ENCODE results near the gene KIFC3.

The KIFC3 gene

GRCh38 chr16:57804111-57804837, 2.0 kb upstream of the KIFC3 start:
- peak overlapping the region; percentile 69 for H3K27ac ChIP-seq (ENCODE audit: low read depth, low read length)
- H3K4me3 ChIP-seq (ENCODE audit: low read depth in 1 of 5, low read length in 5 of 5), result no peak overlapping the region
- H3K9me3 ChIP-seq (ENCODE audit: control insufficient read depth in 5 of 5, low read length in 5 of 5), result no peaks in the 10 kb centered on the region
- no peak overlapping the region for H3K9ac ChIP-seq (ENCODE audit: low read length in 5 of 5)
- H3K4me1 ChIP-seq (ENCODE audit: control insufficient read depth in 5 of 5, insufficient read depth in 5 of 5, low read length in 5 of 5), result peaks cover 20 to 59% (median 53%) of the 10 kb centered on the region in 5 donors
- no peaks in the 10 kb centered on the region for H3K27me3 ChIP-seq (ENCODE audit: control insufficient read depth in 5 of 5, insufficient read depth in 4 of 5, low read length in 5 of 5)
- H3K36me3 ChIP-seq (ENCODE audit: control insufficient read depth in 5 of 5, insufficient read depth in 5 of 5, low read length in 5 of 5), result no peaks in the 10 kb centered on the region

GRCh38 chr16:57803134-57803990, 1.1 kb upstream of the KIFC3 start:
- no peaks in the 10 kb centered on the region for H3K27me3 ChIP-seq (ENCODE audit: control insufficient read depth in 5 of 5, insufficient read depth in 4 of 5, low read length in 5 of 5)
- peak overlapping the region in 3 of 5 donors; percentile 51 to 65 (median 64) for H3K4me3 ChIP-seq (ENCODE audit: low read depth in 1 of 5, low read length in 5 of 5)
- H3K36me3 ChIP-seq (ENCODE audit: control insufficient read depth in 5 of 5, insufficient read depth in 5 of 5, low read length in 5 of 5), result no peaks in the 10 kb centered on the region
- no peaks in the 10 kb centered on the region for H3K9me3 ChIP-seq (ENCODE audit: control insufficient read depth in 5 of 5, low read length in 5 of 5)
- H3K4me1 ChIP-seq (ENCODE audit: control insufficient read depth in 5 of 5, insufficient read depth in 5 of 5, low read length in 5 of 5), result peaks cover 20 to 61% (median 56%) of the 10 kb centered on the region in 5 donors
- no peak overlapping the region for H3K9ac ChIP-seq (ENCODE audit: low read length in 5 of 5)
- peak overlapping the region; percentile 69 for H3K27ac ChIP-seq (ENCODE audit: low read depth, low read length)

- Histone ChIP-seq H3K4me3 (ENCODE audit: low read depth in 1 of 5, low read length in 5 of 5) (peak overlapping the region; percentile 64 to 74 (median 68)), H3K27me3 (ENCODE audit: control insufficient read depth in 5 of 5, insufficient read depth in 4 of 5, low read length in 5 of 5) (no peaks in the 10 kb centered on the region), H3K4me1 (ENCODE audit: control insufficient read depth in 5 of 5, insufficient read depth in 5 of 5, low read length in 5 of 5) (peaks cover 20 to 70% (median 62%) of the 10 kb centered on the region in 5 donors), H3K9me3 (ENCODE audit: control insufficient read depth in 5 of 5, low read length in 5 of 5) (no peaks in the 10 kb centered on the region), H3K36me3 (ENCODE audit: control insufficient read depth in 5 of 5, insufficient read depth in 5 of 5, low read length in 5 of 5) (peaks cover 0 to 10% (median 8%) of the 10 kb centered on the region in 5 donors), H3K27ac (ENCODE audit: low read depth, low read length) (peak overlapping the region; percentile 93), H3K9ac (ENCODE audit: low read length in 5 of 5) (peak overlapping the region; percentile 73 to 88 (median 85))
Measured at GRCh38 chr16:57801809-57802340, 416 bp downstream of the KIFC3 start.

GRCh38 chr16:57801098-57801808, 1.0 kb downstream of the KIFC3 start:
- no peaks in the 10 kb centered on the region for H3K9me3 ChIP-seq (ENCODE audit: control insufficient read depth in 5 of 5, low read length in 5 of 5)
- H3K27me3 ChIP-seq (ENCODE audit: control insufficient read depth in 5 of 5, insufficient read depth in 4 of 5, low read length in 5 of 5), result no peaks in the 10 kb centered on the region
- peak overlapping the region; percentile 64 to 74 (median 68) for H3K4me3 ChIP-seq (ENCODE audit: low read depth in 1 of 5, low read length in 5 of 5)
- H3K36me3 ChIP-seq (ENCODE audit: control insufficient read depth in 5 of 5, insufficient read depth in 5 of 5, low read length in 5 of 5), result peaks cover 0 to 12% (median 9%) of the 10 kb centered on the region in 5 donors
- H3K27ac ChIP-seq (ENCODE audit: low read depth, low read length), result peak overlapping the region; percentile 93
- peak overlapping the region; percentile 73 to 88 (median 85) for H3K9ac ChIP-seq (ENCODE audit: low read length in 5 of 5)
- H3K4me1 ChIP-seq (ENCODE audit: control insufficient read depth in 5 of 5, insufficient read depth in 5 of 5, low read length in 5 of 5), result peaks cover 20 to 76% (median 67%) of the 10 kb centered on the region in 5 donors

GRCh38 chr16:57800200-57801097, 1.8 kb downstream of the KIFC3 start:
- Histone ChIP-seq H3K27me3 (ENCODE audit: control insufficient read depth in 5 of 5, insufficient read depth in 4 of 5, low read length in 5 of 5) (no peaks in the 10 kb centered on the region), H3K9ac (ENCODE audit: low read length in 5 of 5) (peak overlapping the region in 4 of 5 donors; percentile 22 to 88 (median 80)), H3K27ac (ENCODE audit: low read depth, low read length) (peak overlapping the region; percentile 93), H3K4me1 (ENCODE audit: control insufficient read depth in 5 of 5, insufficient read depth in 5 of 5, low read length in 5 of 5) (peaks cover 20 to 82% (median 71%) of the 10 kb centered on the region in 5 donors), H3K4me3 (ENCODE audit: low read depth in 1 of 5, low read length in 5 of 5) (peak overlapping the region; percentile 19 to 74 (median 68)), H3K9me3 (ENCODE audit: control insufficient read depth in 5 of 5, low read length in 5 of 5) (no peaks in the 10 kb centered on the region), H3K36me3 (ENCODE audit: control insufficient read depth in 5 of 5, insufficient read depth in 5 of 5, low read length in 5 of 5) (peaks cover 0 to 12% (median 11%) of the 10 kb centered on the region in 5 donors)

GRCh38 chr16:57799600-57800199, 2.6 kb downstream of the KIFC3 start:
- Histone ChIP-seq H3K4me3 (ENCODE audit: low read depth in 1 of 5, low read length in 5 of 5) (peak overlapping the region; percentile 19 to 74 (median 68)), H3K36me3 (ENCODE audit: control insufficient read depth in 5 of 5, insufficient read depth in 5 of 5, low read length in 5 of 5) (peaks cover 0 to 15% (median 12%) of the 10 kb centered on the region in 5 donors), H3K27ac (ENCODE audit: low read depth, low read length) (peak overlapping the region; percentile 37), H3K9ac (ENCODE audit: low read length in 5 of 5) (peak overlapping the region in 1 of 5 donors; percentile 35), H3K27me3 (ENCODE audit: control insufficient read depth in 5 of 5, insufficient read depth in 4 of 5, low read length in 5 of 5) (no peaks in the 10 kb centered on the region), H3K9me3 (ENCODE audit: control insufficient read depth in 5 of 5, low read length in 5 of 5) (no peaks in the 10 kb centered on the region), H3K4me1 (ENCODE audit: control insufficient read depth in 5 of 5, insufficient read depth in 5 of 5, low read length in 5 of 5) (peaks cover 20 to 84% (median 73%) of the 10 kb centered on the region in 5 donors)

GRCh38 chr16:57798953-57799599, 3.2 kb downstream of the KIFC3 start:
- Histone ChIP-seq H3K27ac (ENCODE audit: low read depth, low read length) (peak overlapping the region; percentile 37), H3K9ac (ENCODE audit: low read length in 5 of 5) (peak overlapping the region in 1 of 5 donors; percentile 35), H3K36me3 (ENCODE audit: control insufficient read depth in 5 of 5, insufficient read depth in 5 of 5, low read length in 5 of 5) (peaks cover 0 to 21% (median 15%) of the 10 kb centered on the region in 5 donors), H3K9me3 (ENCODE audit: control insufficient read depth in 5 of 5, low read length in 5 of 5) (no peaks in the 10 kb centered on the region), H3K4me3 (ENCODE audit: low read depth in 1 of 5, low read length in 5 of 5) (peak overlapping the region in 2 of 5 donors; percentile 0 to 74), H3K27me3 (ENCODE audit: control insufficient read depth in 5 of 5, insufficient read depth in 4 of 5, low read length in 5 of 5) (no peaks in the 10 kb centered on the region), H3K4me1 (ENCODE audit: control insufficient read depth in 5 of 5, insufficient read depth in 5 of 5, low read length in 5 of 5) (peaks cover 20 to 82% (median 73%) of the 10 kb centered on the region in 5 donors)

GRCh38 chr16:57798267-57798810, 4.0 kb downstream of the KIFC3 start:
- Histone ChIP-seq H3K27ac (ENCODE audit: low read depth, low read length) (no peak overlapping the region), H3K4me1 (ENCODE audit: control insufficient read depth in 5 of 5, insufficient read depth in 5 of 5, low read length in 5 of 5) (peaks cover 20 to 77% (median 69%) of the 10 kb centered on the region in 5 donors), H3K36me3 (ENCODE audit: control insufficient read depth in 5 of 5, insufficient read depth in 5 of 5, low read length in 5 of 5) (peaks cover 0 to 25% (median 15%) of the 10 kb centered on the region in 5 donors), H3K9me3 (ENCODE audit: control insufficient read depth in 5 of 5, low read length in 5 of 5) (no peaks in the 10 kb centered on the region), H3K9ac (ENCODE audit: low read length in 5 of 5) (no peak overlapping the region), H3K4me3 (ENCODE audit: low read depth in 1 of 5, low read length in 5 of 5) (no peak overlapping the region), H3K27me3 (ENCODE audit: control insufficient read depth in 5 of 5, insufficient read depth in 4 of 5, low read length in 5 of 5) (no peaks in the 10 kb centered on the region)

All from subcutaneous abdominal adipose tissue (tissue), 5 donors.